ENCODE measurements around the gene CCDC167. TPM values are rescaled to one million over a fixed set of nuclear protein-coding genes. Genes with fewer than 3 reads are reported as not detected.

Gene CCDC167
- total and polyA plus RNA-seq, 2 donors (not counting 1 experiment from before 2014, with no cell fraction given), result 11.1 to 60.1 TPM

- peaks cover 3 to 33% of the 10 kb centered on the region in 2 donors for H3K4me1 ChIP-seq (ENCODE audit: control insufficient read depth in 2 of 2, insufficient read depth in 2 of 2, low read length in 2 of 2)
- no peak overlapping the region for H3K27ac ChIP-seq (ENCODE audit: low read length in 2 of 2)
- ATAC-seq (ENCODE audit: low read depth) (no peak), DNase-seq (no peak)
- ChIA-PET POLR2A (interaction anchor here (1.3 kb wide), 1 partner anchor 9 kb away, joined by 3 read pairs; no protein-coding TSS in a partner anchor), CTCF (no interaction called here)
- Mint-ChIP-seq H3K27ac (no peak overlapping the region), H3K4me1 (peaks cover 34% of the 10 kb centered on the region), H3K4me3 (no peak overlapping the region), H3K27me3 (no peaks in the 10 kb centered on the region), H3K9me3 (ENCODE audit: insufficient read depth) (no peaks in the 10 kb centered on the region)
- no peak overlapping the region for H3K9ac ChIP-seq (ENCODE audit: low read length)
- no peaks in the 10 kb centered on the region for H4K20me1 ChIP-seq (ENCODE audit: control insufficient read depth, insufficient read depth, low read length, poor library complexity, severe bottlenecking)
- no peaks in the 10 kb centered on the region for H3K36me3 ChIP-seq (replicated peaks in 1 of 2; ENCODE audit: control extremely low read depth in 1 of 2, control insufficient read depth in 1 of 2, extremely low read depth in 1 of 2, insufficient read depth in 2 of 2, low read length in 1 of 2)
- H3K4me3 ChIP-seq (ENCODE audit: control extremely low read depth in 1 of 5, extremely low read depth in 1 of 5, insufficient read depth in 1 of 5, low read depth in 2 of 5, low read length in 4 of 5), result no peak overlapping the region
- H3K9me3 ChIP-seq (ENCODE audit: control extremely low read depth in 1 of 3, control insufficient read depth in 2 of 3, insufficient read depth in 1 of 3, low read length in 2 of 3), result no peaks in the 10 kb centered on the region
- intact Hi-C loops (cut with micrococcal nuclease), result no loop called here
- 98% methylated on average over 37 of the region's 38 CpGs for WGBS (ENCODE audit: insufficient coverage)
- no peak overlapping the region for H3K4me2 ChIP-seq (replicated peaks; ENCODE audit: low read depth, low read length, poor library complexity, severe bottlenecking)
- no peak overlapping the region for H2AFZ ChIP-seq (ENCODE audit: insufficient read depth, low read depth, low read length, poor library complexity, severe bottlenecking)
- peaks cover 62% of the 10 kb centered on the region for H3K79me2 ChIP-seq (ENCODE audit: control insufficient read depth, insufficient read depth, low read length)
- no peak for TF ChIP-seq CTCF (IDR thresholded peaks at IDR 0.05)
- TF ChIP-seq EZH2 (IDR thresholded peaks at IDR 0.05; ENCODE audit: borderline replicate concordance, insufficient read depth, low read depth, low read length, poor library complexity, severe bottlenecking), result no peak
- no peaks in the 10 kb centered on the region for H3K27me3 ChIP-seq (replicated peaks in 1 of 4; ENCODE audit: control extremely low read depth in 1 of 4, control insufficient read depth in 3 of 4, insufficient read depth in 4 of 4, low read length in 3 of 4)
These were observed 6.6 kb downstream of the CCDC167 start for GRCh38 chr6:37492991-37493660.

GRCh38 chr6:37492236-37492972 is 7.3 kb downstream of the CCDC167 start:
- H3K4me1 ChIP-seq (ENCODE audit: control insufficient read depth in 2 of 2, insufficient read depth in 2 of 2, low read length in 2 of 2), result peaks cover 3 to 30% of the 10 kb centered on the region in 2 donors
- no peak overlapping the region for H2AFZ ChIP-seq (ENCODE audit: insufficient read depth, low read depth, low read length, poor library complexity, severe bottlenecking)
- H3K4me2 ChIP-seq (replicated peaks; ENCODE audit: low read depth, low read length, poor library complexity, severe bottlenecking), result no peak overlapping the region
- no peaks in the 10 kb centered on the region for H4K20me1 ChIP-seq (ENCODE audit: control insufficient read depth, insufficient read depth, low read length, poor library complexity, severe bottlenecking)
- H3K27ac ChIP-seq (ENCODE audit: low read length in 2 of 2), result no peak overlapping the region
- ChIA-PET CTCF (interaction anchor here (1.1 to 2.0 kb wide), 3 partner anchors 11 to 199 kb away, joined by 3 to 9 read pairs (median 6); no protein-coding TSS in a partner anchor), POLR2A (interaction anchor here (1.3 kb wide), 1 partner anchor 10 kb away, joined by 3 read pairs; no protein-coding TSS in a partner anchor)
- H3K79me2 ChIP-seq (ENCODE audit: control insufficient read depth, insufficient read depth, low read length), result peaks cover 56% of the 10 kb centered on the region
- no peaks in the 10 kb centered on the region for H3K36me3 ChIP-seq (replicated peaks in 1 of 2; ENCODE audit: control extremely low read depth in 1 of 2, control insufficient read depth in 1 of 2, extremely low read depth in 1 of 2, insufficient read depth in 2 of 2, low read length in 1 of 2)
- no peak overlapping the region for H3K4me3 ChIP-seq (ENCODE audit: control extremely low read depth in 1 of 5, extremely low read depth in 1 of 5, insufficient read depth in 1 of 5, low read depth in 2 of 5, low read length in 4 of 5)
- no peaks in the 10 kb centered on the region for H3K27me3 ChIP-seq (replicated peaks in 1 of 4; ENCODE audit: control extremely low read depth in 1 of 4, control insufficient read depth in 3 of 4, insufficient read depth in 4 of 4, low read length in 3 of 4)
- H3K9ac ChIP-seq (ENCODE audit: low read length), result no peak overlapping the region
- no peaks in the 10 kb centered on the region for H3K9me3 ChIP-seq (ENCODE audit: control extremely low read depth in 1 of 3, control insufficient read depth in 2 of 3, insufficient read depth in 1 of 3, low read length in 2 of 3)
- WGBS (ENCODE audit: insufficient coverage), result 76% methylated on average over 8 of the region's 9 CpGs
- intact Hi-C loops (cut with micrococcal nuclease), result no loop called here
- Mint-ChIP-seq H3K27me3 (no peaks in the 10 kb centered on the region), H3K4me3 (no peak overlapping the region), H3K9me3 (ENCODE audit: insufficient read depth) (no peaks in the 10 kb centered on the region), H3K27ac (no peak overlapping the region), H3K4me1 (peaks cover 31% of the 10 kb centered on the region)
- TF ChIP-seq CTCF (IDR thresholded peaks at IDR 0.05), result no peak
- TF ChIP-seq EZH2 (IDR thresholded peaks at IDR 0.05; ENCODE audit: borderline replicate concordance, insufficient read depth, low read depth, low read length, poor library complexity, severe bottlenecking), result no peak
- ATAC-seq (ENCODE audit: low read depth), result no peak
- no peak for DNase-seq

All from B cell (primary cell).